ENCODE results near the gene MTR.

Gene MTR

GRCh38 chr1:236948996-236949395 is 153.9 kb downstream of the MTR start:
- Mint-ChIP-seq H3K9me3 (ENCODE audit: low read depth) (no peaks in the 10 kb centered on the region), H3K4me1 (ENCODE audit: low read depth) (no peaks in the 10 kb centered on the region), H3K36me3 (no peaks in the 10 kb centered on the region), H3K27me3 (peaks cover 6% of the 10 kb centered on the region), H3K4me3 (no peak overlapping the region), H3K27ac (no peak overlapping the region)

- Mint-ChIP-seq H3K27me3 (peaks cover 6% of the 10 kb centered on the region), H3K9me3 (ENCODE audit: low read depth) (peaks cover 4% of the 10 kb centered on the region), H3K4me3 (no peak overlapping the region), H3K27ac (no peak overlapping the region), H3K36me3 (no peaks in the 10 kb centered on the region), H3K4me1 (ENCODE audit: low read depth) (no peaks in the 10 kb centered on the region)
These were observed 155.3 kb downstream of the MTR start for GRCh38 chr1:236950365-236950764.

DNA sequence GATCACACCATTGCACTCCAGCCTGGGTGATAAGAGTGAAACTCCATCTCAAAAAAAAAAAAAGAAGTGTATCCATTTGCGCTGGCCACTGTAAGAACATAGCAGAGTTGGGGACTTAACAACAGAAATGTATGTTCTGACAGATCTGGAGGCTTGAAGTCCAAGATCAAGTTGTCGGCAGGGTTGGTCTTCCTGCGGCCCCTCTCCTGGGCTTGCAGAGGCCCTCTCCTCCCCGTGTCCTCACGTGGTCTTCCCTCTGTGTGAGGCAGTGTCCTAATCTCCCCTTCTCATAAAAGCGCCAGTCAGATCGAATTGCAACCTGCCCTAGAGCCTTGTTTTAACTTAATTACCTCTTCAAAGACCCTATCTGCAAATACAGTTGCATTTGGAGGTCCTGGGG is 156.6 kb downstream of the MTR start:
- H3K27me3 Mint-ChIP-seq: peaks cover 6% of the 10 kb centered on the region
- H3K4me3 Mint-ChIP-seq: no peak overlapping the region
- peaks cover 4% of the 10 kb centered on the region for H3K9me3 Mint-ChIP-seq (ENCODE audit: low read depth)
- no peak overlapping the region for H3K27ac Mint-ChIP-seq
- no peaks in the 10 kb centered on the region for H3K4me1 Mint-ChIP-seq (ENCODE audit: low read depth)
- H3K36me3 Mint-ChIP-seq: no peaks in the 10 kb centered on the region

DNA sequence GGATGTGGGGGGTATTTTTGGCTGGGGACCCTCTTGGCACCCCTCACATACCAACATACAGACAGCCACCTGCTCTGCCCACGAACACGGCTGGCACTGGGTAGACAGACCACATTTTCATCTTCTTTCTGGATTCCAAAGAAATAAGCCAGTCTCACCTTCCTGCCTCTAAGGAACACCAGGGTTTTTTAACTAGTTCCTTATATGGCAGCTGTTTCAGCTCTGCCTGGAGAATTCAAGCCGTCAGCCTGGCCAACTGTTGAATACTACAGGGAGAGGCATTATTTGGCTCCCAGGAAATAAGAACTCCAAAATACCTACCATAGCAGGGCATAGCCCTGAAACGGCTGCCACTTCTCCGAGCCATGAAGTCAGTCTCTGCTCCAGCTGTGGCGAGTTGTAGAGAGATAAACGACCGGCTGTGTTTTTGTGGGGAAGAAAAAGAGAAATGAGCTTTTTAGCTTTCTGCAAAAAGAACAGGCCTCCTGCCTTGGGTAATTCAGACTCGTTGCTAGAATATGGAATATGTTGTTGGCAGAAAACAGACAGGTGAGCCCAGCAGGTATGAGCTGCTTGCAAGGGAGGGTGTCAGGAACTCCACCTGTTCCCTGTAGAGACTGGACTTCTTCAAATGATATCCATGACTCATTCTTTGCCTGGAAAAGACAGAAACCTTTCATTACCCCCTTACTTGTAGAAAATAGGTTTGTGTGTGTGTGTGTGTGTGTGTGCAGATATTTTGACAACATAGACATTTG is 157.3 kb downstream of the MTR start:
- Mint-ChIP-seq H3K36me3 (no peaks in the 10 kb centered on the region), H3K4me1 (ENCODE audit: low read depth) (no peaks in the 10 kb centered on the region), H3K9me3 (ENCODE audit: low read depth) (peaks cover 4% of the 10 kb centered on the region), H3K4me3 (no peak overlapping the region), H3K27ac (no peak overlapping the region), H3K27me3 (peaks cover 6% of the 10 kb centered on the region)

DNA sequence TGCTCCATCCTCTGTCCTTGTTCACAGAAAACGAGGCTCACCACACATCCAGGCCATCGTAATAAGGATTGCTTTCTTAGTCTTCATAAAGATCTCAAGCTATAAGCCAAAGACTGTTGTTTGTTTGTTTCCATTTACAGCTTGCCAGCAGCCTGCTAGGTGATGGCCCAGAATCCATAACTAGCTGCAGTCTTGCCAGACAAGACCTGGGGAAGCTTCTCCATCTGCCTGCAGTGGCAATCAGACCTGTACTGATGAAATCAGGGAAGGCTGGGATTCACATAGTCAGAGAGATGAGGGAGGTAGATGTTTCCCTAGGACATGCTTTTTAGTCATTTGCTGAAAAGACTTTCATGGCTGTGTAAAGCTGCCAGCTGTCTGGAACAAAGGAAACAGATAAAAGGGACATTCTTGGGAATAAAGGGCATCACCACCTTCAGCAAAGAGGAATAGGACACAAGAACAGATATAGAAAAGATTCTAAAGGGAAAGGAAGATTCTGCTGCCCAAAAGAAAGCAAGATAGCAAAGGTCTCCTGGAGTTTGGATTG is 158.1 kb downstream of the MTR start:
- Mint-ChIP-seq H3K27ac (no peak overlapping the region), H3K9me3 (ENCODE audit: low read depth) (peaks cover 4% of the 10 kb centered on the region), H3K36me3 (no peaks in the 10 kb centered on the region), H3K4me1 (ENCODE audit: low read depth) (no peaks in the 10 kb centered on the region), H3K4me3 (no peak overlapping the region), H3K27me3 (peaks cover 6% of the 10 kb centered on the region)
